Tibial artery (tissue), 4 donors: Measurements from ENCODE around the gene SNTG2.

ENCODE experiments used
- DNase-seq, 2 donors: peaks; one replicate each; pipeline ENCODE4 v3.0.0-alpha.2; 2019
- H3K27ac ChIP-seq, 2 donors: fragments of 200-600 bp; sonication (generic) in 1 of 2; 1 replicate in 1 of 2; 2 replicates in 1 of 2; pipeline ENCODE4 v1.5.1; 2018 to 2019; ENCODE audit warnings: mild to moderate bottlenecking in 1 of 2
- H3K27me3 ChIP-seq, 2 donors: fragments of 200-600 bp; sonication (generic) in 1 of 2; one replicate each; pipeline versions ENCODE4 v1.5.1 to v1.6.0; 2016 to 2019
- H3K36me3 ChIP-seq, 3 donors: fragments of 200-600 bp; sonication (generic) in 2 of 3; one replicate each; pipeline ENCODE4 v1.5.1; 2016 to 2019; ENCODE audit warnings: mild to moderate bottlenecking in 2 of 3
- H3K4me1 ChIP-seq, 4 donors: fragments of 200-600 bp; sonication (generic) in 2 of 4; 1 replicate in 3 of 4; 2 replicates in 1 of 4; pipeline ENCODE4 v1.5.1; 2016 to 2019
- H3K4me3 ChIP-seq, 2 donors: fragments of 200-600 bp; sonication (generic) in 1 of 2; 1 replicate in 1 of 2; 2 replicates in 1 of 2; pipeline ENCODE4 v1.5.1; 2018 to 2019; ENCODE audit warnings: mild to moderate bottlenecking in 2 of 2
- H3K9me3 ChIP-seq, 3 donors: fragments of 200-600 bp; sonication (generic) in 1 of 3; one replicate each; pipeline ENCODE4 v1.5.1; 2016 to 2019
- intact Hi-C: fragments of 100-400 bp; cut with DNase I; formaldehyde crosslinking; loops from one replicate; pipeline ENCODE4 v1.15.0; 2023; ENCODE audit warnings: low total_unique reads
- TF ChIP-seq, protein P1 (sequence below), 2 experiments: fragments of 200-600 bp in 1 of 2; fragments of 450-650 bp in 1 of 2; IDR thresholded peaks; one replicate each; pipeline ENCODE4 v1.5.1; 2017 to 2019; ENCODE audit warnings: antibody characterized with exemption in 2 of 2, mild to moderate bottlenecking in 1 of 2, moderate library complexity in 1 of 2

Gene SNTG2

DNA sequence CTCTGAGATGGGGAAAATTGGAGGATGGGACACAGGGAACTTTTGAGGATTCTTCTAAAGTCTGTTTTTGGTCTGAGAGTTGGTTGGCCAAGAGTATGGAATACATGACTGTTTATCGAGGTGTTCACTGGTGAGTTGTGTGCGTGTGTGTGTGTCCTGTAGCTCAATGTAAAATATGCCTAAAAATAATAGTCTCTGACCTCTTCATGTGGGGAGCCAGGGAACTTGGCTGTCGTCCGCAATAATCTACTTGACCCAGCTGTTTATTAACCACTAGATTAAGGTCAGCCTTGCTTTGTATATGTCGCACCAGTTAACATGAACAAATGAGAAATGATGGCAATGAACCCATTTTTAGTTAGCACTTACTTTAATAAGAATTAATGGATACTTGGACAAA lies 285.2 kb downstream of the SNTG2 start:
- no peak overlapping the region for H3K4me3 ChIP-seq
- no peak overlapping the region for H3K27ac ChIP-seq
- no peaks in the 10 kb centered on the region for H3K9me3 ChIP-seq
- no peaks in the 10 kb centered on the region for H3K4me1 ChIP-seq
- TF ChIP-seq, protein P1, sequence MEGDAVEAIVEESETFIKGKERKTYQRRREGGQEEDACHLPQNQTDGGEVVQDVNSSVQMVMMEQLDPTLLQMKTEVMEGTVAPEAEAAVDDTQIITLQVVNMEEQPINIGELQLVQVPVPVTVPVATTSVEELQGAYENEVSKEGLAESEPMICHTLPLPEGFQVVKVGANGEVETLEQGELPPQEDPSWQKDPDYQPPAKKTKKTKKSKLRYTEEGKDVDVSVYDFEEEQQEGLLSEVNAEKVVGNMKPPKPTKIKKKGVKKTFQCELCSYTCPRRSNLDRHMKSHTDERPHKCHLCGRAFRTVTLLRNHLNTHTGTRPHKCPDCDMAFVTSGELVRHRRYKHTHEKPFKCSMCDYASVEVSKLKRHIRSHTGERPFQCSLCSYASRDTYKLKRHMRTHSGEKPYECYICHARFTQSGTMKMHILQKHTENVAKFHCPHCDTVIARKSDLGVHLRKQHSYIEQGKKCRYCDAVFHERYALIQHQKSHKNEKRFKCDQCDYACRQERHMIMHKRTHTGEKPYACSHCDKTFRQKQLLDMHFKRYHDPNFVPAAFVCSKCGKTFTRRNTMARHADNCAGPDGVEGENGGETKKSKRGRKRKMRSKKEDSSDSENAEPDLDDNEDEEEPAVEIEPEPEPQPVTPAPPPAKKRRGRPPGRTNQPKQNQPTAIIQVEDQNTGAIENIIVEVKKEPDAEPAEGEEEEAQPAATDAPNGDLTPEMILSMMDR (IDR thresholded peaks at IDR 0.05), result no peak
- intact Hi-C loops, result no loop called here
- no peaks in the 10 kb centered on the region for H3K27me3 ChIP-seq
- no peak for DNase-seq
- no peaks in the 10 kb centered on the region for H3K36me3 ChIP-seq

DNA sequence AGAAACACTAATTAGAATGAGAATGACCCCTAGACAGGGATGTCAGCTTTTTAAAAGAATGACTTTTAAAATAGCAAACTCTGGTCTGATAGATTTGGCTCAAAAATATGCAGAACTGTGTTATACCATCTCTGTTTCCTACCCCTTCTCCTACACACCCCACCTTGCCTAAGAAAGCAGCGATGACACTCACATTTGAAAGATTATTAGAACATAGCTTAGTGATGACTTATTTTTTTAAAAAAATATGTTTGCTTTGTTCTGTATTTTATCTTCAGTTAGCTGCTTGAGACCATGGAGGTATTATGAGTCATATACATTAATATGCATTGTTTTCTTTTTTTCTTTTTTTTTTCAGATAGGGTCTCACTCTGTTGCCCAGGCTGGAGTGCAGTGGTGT lies 286.0 kb downstream of the SNTG2 start:
- no peak for DNase-seq

DNA sequence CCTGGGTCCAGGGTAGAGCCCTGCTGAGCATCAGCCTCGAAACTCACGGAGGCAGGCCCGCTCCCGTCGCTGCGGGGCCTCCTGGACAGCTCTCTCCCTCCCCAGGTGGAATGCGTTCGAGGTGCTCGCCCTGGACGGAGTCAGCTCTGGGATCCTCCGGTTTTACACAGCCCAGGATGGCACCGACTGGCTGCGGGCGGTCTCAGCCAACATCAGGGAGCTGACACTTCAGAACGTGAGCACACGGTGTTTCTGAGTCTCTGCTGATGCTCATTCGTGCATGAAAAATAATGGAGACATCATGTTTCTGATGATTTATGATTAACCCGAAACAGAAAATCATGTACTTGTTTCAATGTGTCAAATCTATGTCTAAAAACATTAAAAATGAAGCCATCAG lies 287.1 kb downstream of the SNTG2 start:
- Histone ChIP-seq H3K9me3 (no peaks in the 10 kb centered on the region), H3K36me3 (no peaks in the 10 kb centered on the region), H3K27ac (no peak overlapping the region), H3K4me3 (no peak overlapping the region), H3K4me1 (no peaks in the 10 kb centered on the region), H3K27me3 (no peaks in the 10 kb centered on the region)
- DNase-seq, result no peak
- TF ChIP-seq, protein P1 (IDR thresholded peaks at IDR 0.05), result no peak
- intact Hi-C loops, result no loop called here

More for the DNA sequence above, 286.0 kb downstream of the SNTG2 start:
- H3K36me3 ChIP-seq, result no peaks in the 10 kb centered on the region
- H3K9me3 ChIP-seq, result no peaks in the 10 kb centered on the region
- H3K27me3 ChIP-seq, result no peaks in the 10 kb centered on the region
- H3K4me1 ChIP-seq, result no peaks in the 10 kb centered on the region
- no peak overlapping the region for H3K4me3 ChIP-seq
- H3K27ac ChIP-seq, result no peak overlapping the region
- intact Hi-C loops, result no loop called here
- TF ChIP-seq, protein P1 (IDR thresholded peaks at IDR 0.05), result no peak

DNA sequence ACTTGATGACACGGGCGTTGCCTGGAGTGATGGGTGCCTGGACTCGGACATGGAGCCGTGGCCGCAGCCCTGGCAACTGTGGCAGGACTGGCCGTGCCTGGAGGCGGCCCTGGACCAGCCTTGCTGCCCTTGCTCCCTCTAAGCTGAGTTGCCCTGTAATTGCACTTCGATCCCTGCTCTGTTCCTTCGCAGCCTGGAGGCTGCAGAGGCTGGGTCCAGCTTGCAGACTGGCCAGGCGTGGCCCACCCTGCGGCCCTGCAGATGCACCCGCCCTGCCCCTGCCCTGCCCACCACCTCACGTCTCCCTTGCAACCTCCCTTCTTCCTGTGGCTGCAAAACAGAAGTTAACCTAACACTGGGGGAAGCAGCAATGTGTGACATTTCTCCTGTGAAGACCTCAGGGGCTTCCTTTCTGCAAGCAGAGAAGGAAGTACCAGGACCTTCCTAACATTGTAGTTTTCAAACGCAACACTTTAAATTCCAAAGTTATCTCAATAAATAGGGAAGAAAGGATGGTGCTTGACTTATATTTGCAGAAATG lies 288.0 kb downstream of the SNTG2 start:
- TF ChIP-seq, protein P1 (IDR thresholded peaks at IDR 0.05), result no peak

DNA sequence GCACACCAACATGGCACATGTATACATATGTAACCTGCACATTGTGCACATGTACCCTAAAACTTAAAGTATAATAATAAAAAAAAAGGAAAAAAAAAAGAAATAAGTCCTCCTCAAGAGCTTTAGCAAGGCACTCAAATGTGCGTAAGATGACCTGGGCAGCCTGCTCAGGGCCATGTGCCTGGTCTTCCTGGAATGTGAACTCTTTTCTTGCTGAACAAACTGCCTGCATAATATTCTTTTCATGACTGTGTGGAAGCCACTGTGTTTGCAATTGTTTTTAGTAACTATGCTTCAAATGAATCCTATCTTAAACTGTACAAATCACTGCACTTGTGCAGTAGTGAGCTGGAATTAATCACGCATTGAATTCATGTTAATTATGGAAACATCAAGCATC lies 294.5 kb downstream of the SNTG2 start:
- TF ChIP-seq, protein P1 (IDR thresholded peaks at IDR 0.05), result no peak
- DNase-seq, result no peak
- H3K27ac ChIP-seq, result no peak overlapping the region
- no peaks in the 10 kb centered on the region for H3K36me3 ChIP-seq
- no peaks in the 10 kb centered on the region for H3K4me1 ChIP-seq
- intact Hi-C loops, result no loop called here
- H3K4me3 ChIP-seq, result no peak overlapping the region
- H3K9me3 ChIP-seq, result no peaks in the 10 kb centered on the region
- peaks cover 0 to 2% of the 10 kb centered on the region in 2 donors for H3K27me3 ChIP-seq

More for the DNA sequence above, 288.0 kb downstream of the SNTG2 start:
- no peak overlapping the region for H3K4me3 ChIP-seq
- H3K36me3 ChIP-seq, result no peaks in the 10 kb centered on the region
- no peak overlapping the region for H3K27ac ChIP-seq
- DNase-seq, result no peak
- no peaks in the 10 kb centered on the region for H3K27me3 ChIP-seq
- intact Hi-C loops, result no loop called here
- H3K4me1 ChIP-seq, result no peaks in the 10 kb centered on the region
- no peaks in the 10 kb centered on the region for H3K9me3 ChIP-seq

DNA sequence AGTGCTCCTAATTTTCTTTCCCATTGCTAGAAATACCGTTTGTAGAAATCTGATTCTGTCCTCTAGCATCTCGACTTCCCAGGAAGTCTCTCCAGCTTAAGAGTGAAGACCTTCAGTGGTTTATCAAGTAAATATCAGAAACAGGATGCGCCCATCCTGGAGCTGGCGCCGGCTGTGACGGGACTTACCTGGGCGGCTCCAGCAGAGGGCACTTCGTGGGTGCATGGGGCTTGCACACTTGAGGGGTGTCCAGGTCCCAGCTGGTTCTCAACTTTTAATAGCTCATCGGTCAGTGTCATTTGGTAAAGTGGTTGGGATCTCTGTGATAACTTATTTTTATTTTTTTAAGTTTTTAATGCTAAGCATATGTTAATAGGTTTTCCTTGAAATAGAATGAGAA lies 295.6 kb downstream of the SNTG2 start:
- H3K4me1 ChIP-seq, result no peaks in the 10 kb centered on the region
- intact Hi-C loops, result no loop called here
- no peak overlapping the region for H3K27ac ChIP-seq
- no peaks in the 10 kb centered on the region for H3K36me3 ChIP-seq
- H3K9me3 ChIP-seq, result no peaks in the 10 kb centered on the region
- DNase-seq, result no peak
- H3K27me3 ChIP-seq, result peaks cover 0 to 2% of the 10 kb centered on the region in 2 donors
- TF ChIP-seq, protein P1 (IDR thresholded peaks at IDR 0.05), result no peak
- no peak overlapping the region for H3K4me3 ChIP-seq
